Measurements from ENCODE around the gene CLPTM1.

GRCh38 chr19:45011959-45012358, 56.8 kb downstream of the CLPTM1 start:
- no peak for TF ChIP-seq POLR2A (IDR thresholded peaks at IDR 0.05)
- TF ChIP-seq, protein P1, sequence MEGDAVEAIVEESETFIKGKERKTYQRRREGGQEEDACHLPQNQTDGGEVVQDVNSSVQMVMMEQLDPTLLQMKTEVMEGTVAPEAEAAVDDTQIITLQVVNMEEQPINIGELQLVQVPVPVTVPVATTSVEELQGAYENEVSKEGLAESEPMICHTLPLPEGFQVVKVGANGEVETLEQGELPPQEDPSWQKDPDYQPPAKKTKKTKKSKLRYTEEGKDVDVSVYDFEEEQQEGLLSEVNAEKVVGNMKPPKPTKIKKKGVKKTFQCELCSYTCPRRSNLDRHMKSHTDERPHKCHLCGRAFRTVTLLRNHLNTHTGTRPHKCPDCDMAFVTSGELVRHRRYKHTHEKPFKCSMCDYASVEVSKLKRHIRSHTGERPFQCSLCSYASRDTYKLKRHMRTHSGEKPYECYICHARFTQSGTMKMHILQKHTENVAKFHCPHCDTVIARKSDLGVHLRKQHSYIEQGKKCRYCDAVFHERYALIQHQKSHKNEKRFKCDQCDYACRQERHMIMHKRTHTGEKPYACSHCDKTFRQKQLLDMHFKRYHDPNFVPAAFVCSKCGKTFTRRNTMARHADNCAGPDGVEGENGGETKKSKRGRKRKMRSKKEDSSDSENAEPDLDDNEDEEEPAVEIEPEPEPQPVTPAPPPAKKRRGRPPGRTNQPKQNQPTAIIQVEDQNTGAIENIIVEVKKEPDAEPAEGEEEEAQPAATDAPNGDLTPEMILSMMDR (IDR thresholded peaks at IDR 0.05): no peak

Data from Peyer's patch (tissue), 4 donors.